Mesothelial cell of epicardium (in vitro differentiated cells): ENCODE results near the gene OR10A4. TPM values are rescaled to one million over a fixed set of nuclear protein-coding genes. Genes with fewer than 3 reads are reported as not detected.

Experiments used
- DNase-seq, 2 experiments: peaks; one replicate each; pipeline ENCODE4 v3.0.0; 2021; ENCODE audit warnings: low spot score in 2 of 2; ENCODE audit not compliant: unreplicated experiment in 2 of 2
- H3K27ac Mint-ChIP-seq: 2 replicates; pipeline ENCODE4 v1.8.0; 2021; ENCODE audit warnings: mixed read lengths
- H3K27me3 Mint-ChIP-seq: 2 replicates; pipeline ENCODE4 v1.8.0; 2021; ENCODE audit warnings: low read depth, mixed read lengths
- H3K36me3 Mint-ChIP-seq: 2 replicates; pipeline ENCODE4 v1.8.0; 2021; ENCODE audit warnings: mixed read lengths
- H3K4me1 Mint-ChIP-seq: 2 replicates; pipeline ENCODE4 v1.8.0; 2021; ENCODE audit warnings: mixed read lengths
- H3K4me3 Mint-ChIP-seq: 2 replicates; pipeline ENCODE4 v1.8.0; 2021; ENCODE audit warnings: mild to moderate bottlenecking, moderate library complexity, mixed read lengths
- H3K9me3 Mint-ChIP-seq: 2 replicates; pipeline ENCODE4 v1.8.0; 2021; ENCODE audit warnings: mixed read lengths
- CTCF ChIP-seq: fragments of 200-600 bp; sonication (generic); IDR thresholded peaks from one replicate; pipeline ENCODE4 v1.5.0; 2021; ENCODE audit warnings: antibody characterized with exemption; ENCODE audit not compliant: unreplicated experiment
- total RNA-seq: library from RNA; stranded (reverse); gene quantifications from 3 replicates; pipeline ENCODE4 v1.2.1, GENCODE V29; 2021

Gene OR10A4, protein sequence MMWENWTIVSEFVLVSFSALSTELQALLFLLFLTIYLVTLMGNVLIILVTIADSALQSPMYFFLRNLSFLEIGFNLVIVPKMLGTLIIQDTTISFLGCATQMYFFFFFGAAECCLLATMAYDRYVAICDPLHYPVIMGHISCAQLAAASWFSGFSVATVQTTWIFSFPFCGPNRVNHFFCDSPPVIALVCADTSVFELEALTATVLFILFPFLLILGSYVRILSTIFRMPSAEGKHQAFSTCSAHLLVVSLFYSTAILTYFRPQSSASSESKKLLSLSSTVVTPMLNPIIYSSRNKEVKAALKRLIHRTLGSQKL
- total RNA-seq: not detected in 3 replicates

DNA sequence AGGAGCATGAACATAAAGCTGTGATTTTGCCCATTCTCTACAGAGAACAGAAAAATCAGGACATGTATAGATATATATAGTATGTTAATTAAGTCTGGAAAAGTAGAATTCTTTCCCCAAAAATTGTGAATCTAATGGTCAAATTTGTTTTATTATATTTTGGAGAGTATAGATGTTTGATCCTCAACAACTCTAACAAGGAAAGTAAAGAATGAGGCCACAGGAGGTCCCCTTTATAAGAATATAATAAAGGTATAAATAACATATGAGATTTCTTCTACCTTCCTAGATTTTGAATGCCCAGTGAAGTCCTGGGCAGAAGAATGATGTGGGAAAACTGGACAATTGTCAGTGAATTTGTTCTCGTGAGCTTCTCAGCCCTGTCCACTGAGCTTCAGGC is at the start of gene OR10A4:
TSS of gene OR10A4 (plus strand) at position 301 of the 400 bp plus-strand sequence. CDS start at position 324, 23 bp downstream.
- Mint-ChIP-seq H3K27ac (no peak within 1 kb of the TSS), H3K4me3 (no peak within 1 kb of the TSS), H3K27me3 (no peaks in the 10 kb centered on the region), H3K36me3 (no peaks in the 10 kb centered on the region), H3K4me1 (no peaks in the 10 kb centered on the region), H3K9me3 (peaks cover 6% of the 10 kb centered on the region)
- TF ChIP-seq CTCF: no peak
- no peak for DNase-seq

DNA sequence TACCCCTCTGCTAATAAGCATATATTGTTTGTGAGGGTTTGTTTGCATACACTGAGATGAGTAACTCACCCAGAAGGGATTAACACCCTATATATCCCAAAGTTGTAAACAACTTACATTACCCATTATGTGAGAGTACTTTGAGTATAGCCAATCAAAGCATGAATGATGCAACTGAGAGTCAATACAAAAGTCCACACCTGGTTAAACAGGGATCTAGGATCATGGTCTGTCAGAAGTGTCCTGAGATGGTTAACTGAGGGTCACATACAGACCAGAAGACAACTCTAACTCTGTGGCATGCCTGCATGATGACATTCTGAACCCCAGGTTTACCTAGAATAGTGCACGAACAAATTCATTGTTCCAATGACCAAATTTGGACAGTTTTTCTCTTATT is 48.3 kb upstream of the OR10A4 start:
- Mint-ChIP-seq H3K36me3 (no peaks in the 10 kb centered on the region), H3K27ac (no peak overlapping the region), H3K27me3 (no peaks in the 10 kb centered on the region), H3K9me3 (no peaks in the 10 kb centered on the region), H3K4me1 (no peaks in the 10 kb centered on the region), H3K4me3 (no peak overlapping the region)
- DNase-seq: no peak
- no peak for TF ChIP-seq CTCF

DNA sequence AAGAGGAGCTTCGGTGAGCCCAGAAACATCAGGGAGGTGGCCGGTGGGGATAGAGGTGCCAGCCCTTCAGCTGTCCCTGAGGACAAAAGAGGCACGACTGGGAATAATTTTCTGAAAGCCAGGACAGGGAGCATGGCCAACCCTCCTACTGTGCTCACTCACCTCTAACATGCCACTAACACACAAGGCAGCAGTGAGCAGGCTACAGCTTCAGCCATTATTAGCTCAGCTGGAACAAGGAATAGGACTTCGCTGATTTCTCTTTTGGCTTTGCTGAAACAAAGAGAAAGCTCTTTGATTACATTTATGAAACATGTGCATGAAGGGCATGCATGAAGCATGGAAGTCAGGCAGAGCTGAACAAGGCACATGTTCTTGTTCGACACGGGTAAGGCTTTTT is 43.1 kb upstream of the OR10A4 start:
- Mint-ChIP-seq H3K4me3 (no peak overlapping the region), H3K4me1 (peaks cover 2% of the 10 kb centered on the region), H3K27me3 (no peaks in the 10 kb centered on the region)

DNA sequence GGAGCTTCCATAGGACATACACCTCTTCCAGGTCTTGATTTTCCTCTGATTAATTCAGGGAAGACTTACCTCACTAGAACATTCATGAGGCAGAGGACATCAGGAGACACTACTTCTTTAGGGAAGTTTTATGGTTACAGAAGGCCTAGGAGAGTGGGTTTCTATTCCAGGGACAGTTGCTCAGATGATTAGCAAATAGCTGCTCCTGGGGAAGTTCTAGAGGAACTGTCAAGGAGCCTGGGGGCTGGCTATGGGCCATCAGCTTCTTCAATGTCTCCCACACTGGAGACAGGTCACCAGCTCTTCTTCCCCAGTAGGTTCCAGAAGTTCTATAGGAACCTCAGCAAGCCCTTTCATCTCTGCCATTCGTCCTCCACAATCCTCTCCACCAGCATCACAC is 42.4 kb upstream of the OR10A4 start:
- no peaks in the 10 kb centered on the region for H3K27me3 Mint-ChIP-seq
- no peaks in the 10 kb centered on the region for H3K36me3 Mint-ChIP-seq
- peaks cover 2% of the 10 kb centered on the region for H3K4me1 Mint-ChIP-seq
- no peak for DNase-seq
- TF ChIP-seq CTCF: no peak
- no peaks in the 10 kb centered on the region for H3K9me3 Mint-ChIP-seq
- no peak overlapping the region for H3K4me3 Mint-ChIP-seq
- no peak overlapping the region for H3K27ac Mint-ChIP-seq

More for the DNA sequence above, 43.1 kb upstream of the OR10A4 start:
- H3K36me3 Mint-ChIP-seq: no peaks in the 10 kb centered on the region
- no peak for DNase-seq
- TF ChIP-seq CTCF: no peak
- no peaks in the 10 kb centered on the region for H3K9me3 Mint-ChIP-seq
- no peak overlapping the region for H3K27ac Mint-ChIP-seq

DNA sequence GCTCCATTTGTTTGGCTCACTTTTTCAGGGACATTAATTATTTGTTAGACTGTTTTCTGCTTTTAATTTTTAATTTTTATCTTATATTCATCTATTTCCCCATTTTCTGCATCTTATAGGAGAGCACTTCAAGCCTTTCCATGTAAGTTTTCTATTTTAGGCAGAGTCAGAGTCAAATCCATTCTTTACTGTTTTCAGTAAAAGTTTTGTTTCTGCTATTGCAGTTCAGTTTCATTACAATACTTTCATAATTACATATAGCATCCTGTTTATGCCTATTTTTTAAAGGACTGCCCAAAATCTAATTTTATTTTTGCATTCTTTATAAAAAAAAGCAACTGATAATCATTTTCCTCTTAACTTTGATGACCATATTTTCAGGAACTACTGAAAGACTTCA is 34.7 kb upstream of the OR10A4 start:
- Mint-ChIP-seq H3K4me3 (no peak overlapping the region), H3K27me3 (no peaks in the 10 kb centered on the region), H3K9me3 (peaks cover 17% of the 10 kb centered on the region), H3K27ac (no peak overlapping the region), H3K4me1 (no peaks in the 10 kb centered on the region), H3K36me3 (no peaks in the 10 kb centered on the region)
- TF ChIP-seq CTCF: no peak
- no peak for DNase-seq
